ENCODE measurements around the gene MYO5B. TPM values are rescaled to one million over a fixed set of nuclear protein-coding genes. Genes with fewer than 3 reads are reported as not detected.
"Not testable (repeated sequence)": the region's sequence is repeated elsewhere in the genome, so short reads cannot be mapped to it uniquely, and the experiment has no call there.

The MYO5B gene
- total RNA-seq, 1 donor from 2014 or later: 31.3 TPM

DNA sequence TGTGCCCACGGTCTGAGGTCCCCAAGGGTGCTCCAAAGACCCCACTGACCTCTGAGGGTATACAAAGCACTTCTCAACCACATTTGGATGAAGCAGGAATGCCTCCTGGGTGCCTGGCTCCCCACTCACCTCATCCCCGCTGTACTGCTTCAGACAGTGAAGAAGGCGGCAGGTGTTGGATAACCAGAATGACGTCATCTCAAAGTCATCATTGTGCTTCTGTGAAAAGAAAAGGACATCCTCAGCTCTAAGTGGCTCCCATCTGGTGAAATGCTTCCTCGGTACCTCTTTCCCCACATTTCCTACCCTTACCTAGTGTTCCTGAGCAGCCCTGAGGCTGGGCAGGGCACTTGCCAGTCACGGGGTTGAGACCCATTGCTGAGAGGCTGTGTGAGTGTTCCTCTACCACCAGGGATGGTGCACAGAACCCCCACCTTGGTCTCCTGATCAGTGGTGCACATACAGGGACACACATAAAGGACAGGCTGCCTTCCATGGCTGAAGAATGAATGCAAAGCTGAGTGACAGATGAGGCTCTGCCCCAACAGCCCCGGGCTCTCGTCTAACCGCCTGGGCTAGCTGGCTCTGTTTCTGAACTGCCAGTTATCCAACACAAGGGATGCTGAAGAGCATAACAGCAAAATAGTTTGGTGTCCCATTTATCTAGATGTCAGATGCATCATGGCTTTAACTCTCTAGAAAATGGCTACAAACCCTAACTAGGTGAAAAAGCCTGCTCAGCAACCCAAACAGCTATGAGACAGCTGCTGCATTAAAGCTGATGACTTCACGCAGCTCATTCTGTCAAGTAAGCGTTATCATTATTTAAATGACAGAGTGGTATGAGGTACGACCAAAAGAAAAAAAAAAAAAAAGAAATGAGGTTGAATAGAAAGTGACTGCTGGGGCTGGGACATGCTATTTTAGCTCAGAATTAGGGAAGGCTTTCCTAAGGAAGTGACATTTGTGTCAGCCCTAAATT is 353.4 kb downstream of the MYO5B start:
- DNase-seq (ENCODE audit: low read depth): no peak
- Histone ChIP-seq H3K27me3 (ENCODE audit: control insufficient read depth, insufficient read depth, low read length) (no peaks in the 10 kb centered on the region), H3K4me3 (ENCODE audit: low read depth, low read length) (no peak overlapping the region), H3K36me3 (ENCODE audit: control insufficient read depth, insufficient read depth, low read length) (no peaks in the 10 kb centered on the region)
- TF ChIP-seq, protein P1, sequence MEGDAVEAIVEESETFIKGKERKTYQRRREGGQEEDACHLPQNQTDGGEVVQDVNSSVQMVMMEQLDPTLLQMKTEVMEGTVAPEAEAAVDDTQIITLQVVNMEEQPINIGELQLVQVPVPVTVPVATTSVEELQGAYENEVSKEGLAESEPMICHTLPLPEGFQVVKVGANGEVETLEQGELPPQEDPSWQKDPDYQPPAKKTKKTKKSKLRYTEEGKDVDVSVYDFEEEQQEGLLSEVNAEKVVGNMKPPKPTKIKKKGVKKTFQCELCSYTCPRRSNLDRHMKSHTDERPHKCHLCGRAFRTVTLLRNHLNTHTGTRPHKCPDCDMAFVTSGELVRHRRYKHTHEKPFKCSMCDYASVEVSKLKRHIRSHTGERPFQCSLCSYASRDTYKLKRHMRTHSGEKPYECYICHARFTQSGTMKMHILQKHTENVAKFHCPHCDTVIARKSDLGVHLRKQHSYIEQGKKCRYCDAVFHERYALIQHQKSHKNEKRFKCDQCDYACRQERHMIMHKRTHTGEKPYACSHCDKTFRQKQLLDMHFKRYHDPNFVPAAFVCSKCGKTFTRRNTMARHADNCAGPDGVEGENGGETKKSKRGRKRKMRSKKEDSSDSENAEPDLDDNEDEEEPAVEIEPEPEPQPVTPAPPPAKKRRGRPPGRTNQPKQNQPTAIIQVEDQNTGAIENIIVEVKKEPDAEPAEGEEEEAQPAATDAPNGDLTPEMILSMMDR (IDR thresholded peaks at IDR 0.05; ENCODE audit: insufficient read depth, low read length, severe bottlenecking): no peak
- FAIRE-seq: no peak

DNA sequence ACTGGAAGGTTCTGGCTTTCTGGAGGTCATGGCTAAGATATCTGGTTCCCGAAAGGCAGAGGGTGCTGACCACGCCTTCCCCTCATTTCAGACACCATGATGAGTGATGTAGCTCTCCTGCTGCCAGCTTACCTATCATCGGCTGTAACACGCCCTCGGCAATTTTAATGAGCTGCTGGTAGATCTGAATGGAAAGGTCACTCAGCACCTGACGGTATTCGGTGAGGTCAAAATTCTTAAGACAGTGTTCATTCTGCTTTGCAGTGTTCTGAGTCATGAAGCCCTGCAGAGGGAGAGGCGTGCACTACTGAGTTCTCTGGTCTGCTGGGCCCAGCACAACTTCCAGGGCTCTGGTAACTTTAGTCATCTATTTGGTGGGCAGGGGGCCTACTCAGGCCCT is 355.9 kb downstream of the MYO5B start:
- Histone ChIP-seq H3K27me3 (ENCODE audit: control insufficient read depth, insufficient read depth, low read length) (no peaks in the 10 kb centered on the region), H3K4me3 (ENCODE audit: low read depth, low read length) (no peak overlapping the region), H3K36me3 (ENCODE audit: control insufficient read depth, insufficient read depth, low read length) (no peaks in the 10 kb centered on the region)
- TF ChIP-seq, protein P1 (IDR thresholded peaks at IDR 0.05; ENCODE audit: insufficient read depth, low read length, severe bottlenecking): no peak
- peak; percentile 97 for FAIRE-seq
- peak; percentile 99 for DNase-seq (ENCODE audit: low read depth)

DNA sequence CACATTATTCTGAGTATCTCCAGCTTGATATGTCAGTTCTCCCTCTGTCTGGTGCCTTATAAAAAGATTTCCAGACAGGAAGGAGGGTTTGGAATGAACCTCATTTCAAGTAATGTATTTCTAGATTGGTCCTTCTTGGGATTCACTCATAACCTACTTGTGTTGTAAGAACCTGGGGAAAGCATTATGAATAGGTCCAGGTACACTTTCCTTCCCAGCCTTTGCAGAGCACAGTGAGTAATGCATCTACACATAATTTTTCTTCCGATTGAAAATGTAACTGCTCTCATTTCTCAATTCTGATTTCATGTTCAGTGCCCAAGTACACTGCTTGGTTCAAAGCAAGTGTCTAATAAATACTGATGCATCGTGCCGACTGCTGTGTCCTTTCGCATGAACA is 356.6 kb downstream of the MYO5B start:
- H3K27me3 ChIP-seq (ENCODE audit: control insufficient read depth, insufficient read depth, low read length): no peaks in the 10 kb centered on the region
- DNase-seq (ENCODE audit: low read depth) (peak; percentile 72), FAIRE-seq (no peak)
- TF ChIP-seq, protein P1 (IDR thresholded peaks at IDR 0.05; ENCODE audit: insufficient read depth, low read length, severe bottlenecking): no peak
- H3K4me3 ChIP-seq (ENCODE audit: low read depth, low read length): no peak overlapping the region
- no peaks in the 10 kb centered on the region for H3K36me3 ChIP-seq (ENCODE audit: control insufficient read depth, insufficient read depth, low read length)

DNA sequence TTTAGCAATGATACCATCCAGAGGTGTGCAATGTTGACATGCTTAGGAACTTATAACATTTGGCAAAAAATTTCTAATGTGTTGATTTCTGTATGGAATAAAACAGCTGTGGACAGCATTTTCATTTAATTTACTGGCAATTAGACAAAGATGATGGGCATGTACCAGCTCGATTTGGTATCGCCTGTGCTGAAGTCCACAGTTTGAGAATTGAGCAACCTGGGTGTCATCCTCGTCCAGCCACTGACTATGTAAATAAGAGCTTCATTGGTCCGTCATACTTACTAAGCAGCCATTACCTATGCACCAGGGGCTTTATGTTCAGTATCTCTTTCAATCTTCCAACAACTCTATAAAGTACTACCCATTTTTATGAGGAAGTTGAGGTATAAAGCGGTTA is 357.1 kb downstream of the MYO5B start:
- FAIRE-seq (no peak), DNase-seq (ENCODE audit: low read depth) (peak; percentile 95)
- Histone ChIP-seq H3K27me3 (ENCODE audit: control insufficient read depth, insufficient read depth, low read length) (no peaks in the 10 kb centered on the region), H3K4me3 (ENCODE audit: low read depth, low read length) (no peak overlapping the region), H3K36me3 (ENCODE audit: control insufficient read depth, insufficient read depth, low read length) (no peaks in the 10 kb centered on the region)
- TF ChIP-seq, protein P1 (IDR thresholded peaks at IDR 0.05; ENCODE audit: insufficient read depth, low read length, severe bottlenecking): no peak

DNA sequence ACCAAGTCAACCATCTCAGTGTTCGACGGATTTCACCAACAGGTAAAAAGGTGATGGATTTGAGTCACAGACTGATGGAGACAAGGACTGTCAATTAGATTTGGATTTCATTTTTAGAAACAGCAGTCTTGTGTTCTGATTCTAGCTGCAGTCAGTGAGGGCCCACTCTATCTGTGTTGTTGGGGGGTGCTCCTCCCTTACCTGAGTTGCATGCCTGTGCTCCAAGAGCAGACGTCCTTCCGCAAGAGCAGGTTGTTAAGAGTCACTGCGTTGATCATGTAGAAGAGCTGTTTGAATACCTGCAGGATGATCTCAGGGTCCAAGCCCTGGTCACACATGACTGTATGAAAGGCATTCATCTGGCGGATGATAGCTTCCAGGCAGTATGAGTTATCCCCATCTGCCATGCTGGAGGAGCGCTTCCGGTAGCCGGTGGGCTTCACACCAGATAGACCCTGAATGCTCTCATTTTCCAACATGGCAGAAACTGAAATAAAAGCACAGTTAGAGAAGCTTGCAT is 357.6 kb downstream of the MYO5B start:
- H3K4me3 ChIP-seq (ENCODE audit: low read depth, low read length); H3K27me3 ChIP-seq (ENCODE audit: control insufficient read depth, insufficient read depth, low read length); H3K36me3 ChIP-seq (ENCODE audit: control insufficient read depth, insufficient read depth, low read length); DNase-seq (ENCODE audit: low read depth): not testable (repeated sequence)
- FAIRE-seq: peak; percentile 83

DNA sequence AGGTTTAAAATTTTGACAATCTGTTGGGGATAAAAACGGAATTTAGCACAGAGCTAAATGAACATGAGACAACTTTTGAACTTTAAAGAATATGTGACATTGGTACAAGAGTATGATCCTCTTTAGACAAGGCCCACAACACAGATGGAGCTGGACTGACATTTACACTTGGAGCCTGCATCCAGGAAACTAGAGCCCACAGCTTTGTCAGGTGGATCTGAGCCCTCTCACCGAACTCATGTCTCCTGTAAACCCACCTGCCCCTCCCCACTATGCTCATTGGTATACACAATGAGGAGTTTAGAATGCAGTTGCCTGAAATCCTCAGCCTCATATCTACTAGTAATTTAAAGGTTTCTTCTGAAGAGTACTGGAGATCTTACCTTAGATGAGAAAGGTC is 359.5 kb downstream of the MYO5B start:
- H3K4me3 ChIP-seq (ENCODE audit: low read depth, low read length): no peak overlapping the region
- TF ChIP-seq, protein P1 (IDR thresholded peaks at IDR 0.05; ENCODE audit: insufficient read depth, low read length, severe bottlenecking): no peak
- no peaks in the 10 kb centered on the region for H3K36me3 ChIP-seq (ENCODE audit: control insufficient read depth, insufficient read depth, low read length)
- no peaks in the 10 kb centered on the region for H3K27me3 ChIP-seq (ENCODE audit: control insufficient read depth, insufficient read depth, low read length)
- DNase-seq (ENCODE audit: low read depth): no peak
- no peak for FAIRE-seq
